Measurements from ENCODE around the gene FHAD1. TPM values are rescaled to one million over a fixed set of nuclear protein-coding genes. Genes with fewer than 3 reads are reported as not detected.

FHAD1 gene
- total and polyA plus RNA-seq, 2 of the 13 experiments (the other 11 are each of a cell fraction or from before 2014, with no cell fraction given) = not detected

DNA sequence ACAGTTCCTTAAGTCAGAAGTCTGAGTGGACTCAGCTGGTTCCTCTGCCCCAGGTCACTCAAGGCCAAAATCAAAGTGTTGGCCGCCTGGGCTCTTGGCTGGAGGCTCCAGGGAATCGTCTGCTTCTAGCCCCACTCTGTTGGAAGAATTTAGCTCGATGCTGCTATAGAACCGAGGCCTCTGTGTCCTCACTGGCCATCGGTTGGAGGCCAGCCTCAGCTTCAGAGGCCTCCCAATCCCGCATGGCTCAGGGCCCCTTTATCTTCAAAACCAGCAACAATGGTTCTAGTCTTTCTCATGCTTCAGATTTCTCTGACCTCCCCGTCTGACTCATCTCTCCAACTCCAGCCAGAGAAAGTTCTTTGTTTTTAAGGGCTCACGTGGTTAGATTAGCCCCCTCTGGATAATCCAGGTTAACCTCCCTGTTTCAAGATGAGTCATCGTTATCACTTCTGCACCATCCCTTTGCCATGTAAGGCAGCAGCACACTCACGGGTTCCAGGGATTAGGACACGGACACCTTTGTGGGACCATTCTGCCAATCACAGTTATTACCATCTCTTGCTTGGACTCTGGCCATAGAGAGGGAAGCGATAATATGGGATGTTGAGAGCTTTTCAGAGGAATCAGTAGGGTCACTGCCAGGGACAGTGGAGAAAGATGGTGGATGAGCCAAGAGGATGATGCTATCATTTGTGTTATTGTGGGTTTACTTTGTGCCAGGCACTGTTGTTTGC is 13.6 kb downstream of the FHAD1 start:
- Histone ChIP-seq H4K20me1 (ENCODE audit: insufficient read depth, low read length) (no peaks in the 10 kb centered on the region), H3K27me3 (ENCODE audit: control insufficient read depth in 1 of 2, insufficient read depth in 2 of 2, low read length in 2 of 2) (peaks cover 0 to 10% of the 10 kb centered on the region in 2 experiments; a peak in 3 of 5 replicates), H3K27ac (ENCODE audit: extremely low read length, insufficient read depth, low read length) (no peak overlapping the region), H3K4me2 (ENCODE audit: low read depth, low read length) (peak overlapping the region; percentile 60), H3K79me2 (ENCODE audit: insufficient read depth, low read length) (no peaks in the 10 kb centered on the region), H3K4me3 (replicated peaks in 1 of 3; ENCODE audit: insufficient read depth in 1 of 3, low read depth in 2 of 3, low read length in 3 of 3) (peak overlapping the region in 1 of 3 experiments; percentile 41; a peak in 1 of 6 replicates), H3K9me3 (ENCODE audit: low read length) (0 out of 2 replicates have a peak, but pooled peaks cover 5% of the 10 kb centered on the region), H3K9ac (ENCODE audit: insufficient read depth, low read depth, low read length) (no peak overlapping the region), H3K4me1 (ENCODE audit: insufficient read depth, low read length) (peaks cover 30% of the 10 kb centered on the region), H2AFZ (ENCODE audit: low read length) (no peak overlapping the region), H3K36me3 (replicated peaks in 1 of 2; ENCODE audit: control insufficient read depth in 1 of 2, insufficient read depth in 2 of 2, low read length in 2 of 2) (no peaks in the 10 kb centered on the region)
- intact Hi-C loops (cut with micrococcal nuclease; ENCODE audit: unreplicated experiment) (no loop called here), in situ Hi-C loops (cut with HindIII; ENCODE audit: extremely low pct_ligation_motif_present, low pct_unique_long_range_greater_than_20kb) (no loop called here)
- DNase-seq (ENCODE audit: low spot score) (peak; percentile 89), ATAC-seq (peak; percentile 60), FAIRE-seq (no peak)
- ChIA-PET POLR2A (interaction anchor here (1.2 kb wide), 1 partner anchor 121 kb away, joined by 3 read pairs; no protein-coding TSS in a partner anchor), CTCF (ENCODE audit: low intra/inter-chr PET ratio, low total read pairs) (no interaction called here)
- BruUV-seq (replicated peaks) = no TSS peak
- WGBS (ENCODE audit: low lambda C conversion rate) = 26% methylated on average over 10 of the region's 12 CpGs
- TF ChIP-seq SMAD9 (CRISPR knock-in tag; IDR thresholded peaks at IDR 0.05) = no peak
- no peak for TF ChIP-seq MTA1 (CRISPR knock-in tag; IDR thresholded peaks at IDR 0.05; ENCODE audit: borderline replicate concordance)
- TF ChIP-seq MEF2D (CRISPR knock-in tag; IDR thresholded peaks at IDR 0.05) = peak; percentile 61; the same call in 1 of the 2 replicates
- TF ChIP-seq SRF (IDR thresholded peaks at IDR 0.05; ENCODE audit: low read depth, low read length) = peak; percentile 80; the same call in 1 of the 2 replicates
- TF ChIP-seq FOSL2 (CRISPR knock-in tag; IDR thresholded peaks at IDR 0.05) = peak; percentile 93
- no peak for TF ChIP-seq ESRRA (CRISPR knock-in tag; IDR thresholded peaks at IDR 0.05; ENCODE audit: low read depth)
- TF ChIP-seq, protein P1, sequence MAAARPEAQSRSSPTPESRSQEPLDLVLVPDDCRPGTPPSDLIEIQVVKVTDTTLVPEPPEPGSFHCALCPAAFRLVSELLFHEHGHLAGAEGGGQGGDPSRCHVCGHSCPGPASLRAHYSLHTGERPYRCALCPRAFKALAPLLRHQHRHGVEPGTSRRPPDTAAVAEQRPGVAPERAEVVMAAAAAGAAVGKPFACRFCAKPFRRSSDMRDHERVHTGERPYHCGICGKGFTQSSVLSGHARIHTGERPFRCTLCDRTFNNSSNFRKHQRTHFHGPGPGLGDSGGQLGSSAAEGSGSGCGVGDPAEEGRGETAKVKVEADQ (CRISPR knock-in tag; IDR thresholded peaks at IDR 0.05; ENCODE audit: borderline replicate concordance) = no peak
- TF ChIP-seq, protein P2, sequence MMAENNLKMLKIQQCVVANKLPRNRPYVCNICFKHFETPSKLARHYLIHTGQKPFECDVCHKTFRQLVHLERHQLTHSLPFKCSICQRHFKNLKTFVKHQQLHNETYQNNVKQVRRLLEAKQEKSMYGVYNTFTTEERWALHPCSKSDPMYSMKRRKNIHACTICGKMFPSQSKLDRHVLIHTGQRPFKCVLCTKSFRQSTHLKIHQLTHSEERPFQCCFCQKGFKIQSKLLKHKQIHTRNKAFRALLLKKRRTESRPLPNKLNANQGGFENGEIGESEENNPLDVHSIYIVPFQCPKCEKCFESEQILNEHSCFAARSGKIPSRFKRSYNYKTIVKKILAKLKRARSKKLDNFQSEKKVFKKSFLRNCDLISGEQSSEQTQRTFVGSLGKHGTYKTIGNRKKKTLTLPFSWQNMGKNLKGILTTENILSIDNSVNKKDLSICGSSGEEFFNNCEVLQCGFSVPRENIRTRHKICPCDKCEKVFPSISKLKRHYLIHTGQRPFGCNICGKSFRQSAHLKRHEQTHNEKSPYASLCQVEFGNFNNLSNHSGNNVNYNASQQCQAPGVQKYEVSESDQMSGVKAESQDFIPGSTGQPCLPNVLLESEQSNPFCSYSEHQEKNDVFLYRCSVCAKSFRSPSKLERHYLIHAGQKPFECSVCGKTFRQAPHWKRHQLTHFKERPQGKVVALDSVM (CRISPR knock-in tag; IDR thresholded peaks at IDR 0.05) = peak; percentile 96
- no peak for TF ChIP-seq ZNF34 (CRISPR knock-in tag; IDR thresholded peaks at IDR 0.05; ENCODE audit: borderline replicate concordance)
- TF ChIP-seq, protein P3, sequence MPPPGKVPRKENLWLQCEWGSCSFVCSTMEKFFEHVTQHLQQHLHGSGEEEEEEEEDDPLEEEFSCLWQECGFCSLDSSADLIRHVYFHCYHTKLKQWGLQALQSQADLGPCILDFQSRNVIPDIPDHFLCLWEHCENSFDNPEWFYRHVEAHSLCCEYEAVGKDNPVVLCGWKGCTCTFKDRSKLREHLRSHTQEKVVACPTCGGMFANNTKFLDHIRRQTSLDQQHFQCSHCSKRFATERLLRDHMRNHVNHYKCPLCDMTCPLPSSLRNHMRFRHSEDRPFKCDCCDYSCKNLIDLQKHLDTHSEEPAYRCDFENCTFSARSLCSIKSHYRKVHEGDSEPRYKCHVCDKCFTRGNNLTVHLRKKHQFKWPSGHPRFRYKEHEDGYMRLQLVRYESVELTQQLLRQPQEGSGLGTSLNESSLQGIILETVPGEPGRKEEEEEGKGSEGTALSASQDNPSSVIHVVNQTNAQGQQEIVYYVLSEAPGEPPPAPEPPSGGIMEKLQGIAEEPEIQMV (CRISPR knock-in tag; IDR thresholded peaks at IDR 0.05; ENCODE audit: low read depth) = no peak
- TF ChIP-seq, protein P4, sequence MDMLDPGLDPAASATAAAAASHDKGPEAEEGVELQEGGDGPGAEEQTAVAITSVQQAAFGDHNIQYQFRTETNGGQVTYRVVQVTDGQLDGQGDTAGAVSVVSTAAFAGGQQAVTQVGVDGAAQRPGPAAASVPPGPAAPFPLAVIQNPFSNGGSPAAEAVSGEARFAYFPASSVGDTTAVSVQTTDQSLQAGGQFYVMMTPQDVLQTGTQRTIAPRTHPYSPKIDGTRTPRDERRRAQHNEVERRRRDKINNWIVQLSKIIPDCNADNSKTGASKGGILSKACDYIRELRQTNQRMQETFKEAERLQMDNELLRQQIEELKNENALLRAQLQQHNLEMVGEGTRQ (IDR thresholded peaks at IDR 0.05; ENCODE audit: low read depth, low read length) = peak; percentile 58
- TF ChIP-seq, protein P4 (CRISPR knock-in tag; IDR thresholded peaks at IDR 0.05; ENCODE audit: borderline replicate concordance) = no peak
- TF ChIP-seq, protein P5, sequence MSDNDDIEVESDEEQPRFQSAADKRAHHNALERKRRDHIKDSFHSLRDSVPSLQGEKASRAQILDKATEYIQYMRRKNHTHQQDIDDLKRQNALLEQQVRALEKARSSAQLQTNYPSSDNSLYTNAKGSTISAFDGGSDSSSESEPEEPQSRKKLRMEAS (IDR thresholded peaks at IDR 0.05) = peak; percentile 40; the same call in 1 of the 2 replicates

Measured in HepG2 (cell line).